Lower leg skin (tissue), 4 donors: ENCODE data around the gene ST3GAL5. TPM values are rescaled to one million over a fixed set of nuclear protein-coding genes. Genes with fewer than 3 reads are reported as not detected.

Source experiments
- DNase-seq, 2 donors: peaks; one replicate each; pipeline ENCODE4 v3.0.0-alpha.2; 2019; ENCODE audit warnings: low spot score in 2 of 2
- H3K4me3 ChIP-seq: fragments of 200-600 bp; sonication (generic); 2 replicates; pipeline ENCODE4 v1.5.1; 2017; ENCODE audit warnings: mild to moderate bottlenecking, low read depth; ENCODE audit not compliant: poor library complexity, severe bottlenecking
- POLR2A ChIP-seq, 2 donors: fragments of 450-650 bp; IDR thresholded peaks; one replicate each; pipeline ENCODE4 v1.6.1; 2016 to 2017; ENCODE audit warnings: antibody characterized with exemption in 2 of 2, mild to moderate bottlenecking in 1 of 2, moderate library complexity in 1 of 2
- WGBS, 2 donors: methylation state at CpG; one replicate each; pipeline ENCODE4 v1.1.5; 2018; 5-methylcytosine and 5-hydroxymethylcytosine counted together
- intact Hi-C: fragments of 100-400 bp; cut with DNase I; formaldehyde crosslinking; loops from one replicate; pipeline ENCODE4 v1.15.0; 2023; ENCODE audit warnings: low total_unique reads
- total RNA-seq, 4 donors: library from RNA; depleted of rRNA; stranded (reverse); fragments of >200 nt; gene quantifications; one replicate each; pipeline ENCODE4 v1.1.0, GENCODE V29; 2016
- TF ChIP-seq, protein P1 (sequence below), 3 donors: fragments of 450-650 bp; IDR thresholded peaks; one replicate each; pipeline ENCODE4 v1.5.1; 2016; ENCODE audit warnings: antibody characterized with exemption in 3 of 3, mild to moderate bottlenecking in 3 of 3, moderate library complexity in 2 of 3

Gene ST3GAL5
- total RNA-seq, 4 donors from 2014 or later: 6.9 to 8.6 (median 8.1) TPM

DNA sequence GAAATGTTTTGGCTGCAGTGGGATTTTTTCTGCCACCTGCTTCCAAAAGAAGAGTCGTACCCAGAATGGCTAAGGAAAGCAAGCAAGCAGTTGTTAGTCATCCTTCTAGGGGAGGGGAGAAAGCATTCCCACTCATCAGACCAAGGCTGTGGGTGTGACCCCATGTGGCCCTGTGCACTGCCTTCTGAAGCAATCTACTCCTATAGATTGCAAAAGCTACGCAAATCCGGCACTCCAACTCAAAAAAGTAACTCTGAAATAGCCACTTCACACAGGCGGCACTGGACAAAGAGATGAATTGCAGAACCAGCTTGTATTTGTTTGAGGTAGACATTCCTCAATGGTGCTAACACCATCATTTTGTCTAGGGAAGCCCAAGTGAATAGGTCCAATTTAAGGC lies 44.3 kb downstream of the ST3GAL5 start:
- DNase-seq: no peak
- 85 to 98% methylated on average over 4 of the region's 4 CpGs for WGBS, 2 donors
- TF ChIP-seq POLR2A (IDR thresholded peaks at IDR 0.05): no peak
- TF ChIP-seq, protein P1, sequence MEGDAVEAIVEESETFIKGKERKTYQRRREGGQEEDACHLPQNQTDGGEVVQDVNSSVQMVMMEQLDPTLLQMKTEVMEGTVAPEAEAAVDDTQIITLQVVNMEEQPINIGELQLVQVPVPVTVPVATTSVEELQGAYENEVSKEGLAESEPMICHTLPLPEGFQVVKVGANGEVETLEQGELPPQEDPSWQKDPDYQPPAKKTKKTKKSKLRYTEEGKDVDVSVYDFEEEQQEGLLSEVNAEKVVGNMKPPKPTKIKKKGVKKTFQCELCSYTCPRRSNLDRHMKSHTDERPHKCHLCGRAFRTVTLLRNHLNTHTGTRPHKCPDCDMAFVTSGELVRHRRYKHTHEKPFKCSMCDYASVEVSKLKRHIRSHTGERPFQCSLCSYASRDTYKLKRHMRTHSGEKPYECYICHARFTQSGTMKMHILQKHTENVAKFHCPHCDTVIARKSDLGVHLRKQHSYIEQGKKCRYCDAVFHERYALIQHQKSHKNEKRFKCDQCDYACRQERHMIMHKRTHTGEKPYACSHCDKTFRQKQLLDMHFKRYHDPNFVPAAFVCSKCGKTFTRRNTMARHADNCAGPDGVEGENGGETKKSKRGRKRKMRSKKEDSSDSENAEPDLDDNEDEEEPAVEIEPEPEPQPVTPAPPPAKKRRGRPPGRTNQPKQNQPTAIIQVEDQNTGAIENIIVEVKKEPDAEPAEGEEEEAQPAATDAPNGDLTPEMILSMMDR (IDR thresholded peaks at IDR 0.05): no peak
- intact Hi-C loops: no loop called here
- H3K4me3 ChIP-seq: no peak overlapping the region

DNA sequence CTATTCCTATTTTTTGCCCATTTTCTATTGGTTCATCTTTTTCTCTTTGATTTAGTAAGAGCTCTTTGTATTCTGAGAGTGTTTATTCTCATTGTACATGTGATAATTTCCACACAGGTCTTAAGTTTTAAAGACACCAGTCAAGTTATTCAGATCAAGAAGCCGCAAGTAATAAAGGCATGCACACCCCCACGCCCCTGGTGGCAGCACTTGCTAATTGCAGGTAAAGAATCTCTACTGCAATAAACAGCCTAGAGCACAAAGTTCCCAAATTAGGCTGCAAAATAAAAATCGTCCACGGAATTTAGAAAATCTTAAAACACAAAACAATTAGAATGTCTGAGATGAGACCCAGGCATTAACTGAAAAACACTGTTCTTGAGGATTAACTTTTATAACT lies 45.2 kb downstream of the ST3GAL5 start:
- no peak for TF ChIP-seq POLR2A (IDR thresholded peaks at IDR 0.05)
- TF ChIP-seq, protein P1 (IDR thresholded peaks at IDR 0.05): no peak
- intact Hi-C loops: no loop called here
- DNase-seq: no peak

DNA sequence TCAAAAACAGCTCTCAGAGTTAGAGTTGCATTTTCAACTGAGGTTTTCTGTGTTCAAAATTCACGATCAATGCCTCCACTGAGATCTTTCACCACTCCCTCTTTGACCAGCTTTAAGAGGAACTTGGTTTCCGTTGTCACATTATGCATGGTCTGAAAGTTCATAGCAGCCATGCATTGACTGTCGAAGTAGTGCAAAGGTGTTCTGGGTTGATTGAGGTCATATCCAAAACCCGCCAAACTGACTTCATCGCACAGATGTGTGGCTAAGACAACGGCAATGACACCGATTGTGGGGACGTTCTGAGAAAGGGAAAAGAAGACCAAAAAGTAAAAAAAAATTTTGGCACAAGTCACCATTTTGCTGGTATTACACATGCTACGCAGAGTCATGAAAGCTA lies 48.7 kb downstream of the ST3GAL5 start:
- no peak overlapping the region for H3K4me3 ChIP-seq
- intact Hi-C loops: no loop called here
- TF ChIP-seq POLR2A (IDR thresholded peaks at IDR 0.05): no peak
- TF ChIP-seq, protein P1 (IDR thresholded peaks at IDR 0.05): no peak
- no peak for DNase-seq
- WGBS, 2 donors: 90% methylated on average over 9 of the region's 9 CpGs

More for the DNA sequence above, 45.2 kb downstream of the ST3GAL5 start:
- no peak overlapping the region for H3K4me3 ChIP-seq
- WGBS, 2 donors: 64 to 69% methylated on average over 4 of the region's 4 CpGs

DNA sequence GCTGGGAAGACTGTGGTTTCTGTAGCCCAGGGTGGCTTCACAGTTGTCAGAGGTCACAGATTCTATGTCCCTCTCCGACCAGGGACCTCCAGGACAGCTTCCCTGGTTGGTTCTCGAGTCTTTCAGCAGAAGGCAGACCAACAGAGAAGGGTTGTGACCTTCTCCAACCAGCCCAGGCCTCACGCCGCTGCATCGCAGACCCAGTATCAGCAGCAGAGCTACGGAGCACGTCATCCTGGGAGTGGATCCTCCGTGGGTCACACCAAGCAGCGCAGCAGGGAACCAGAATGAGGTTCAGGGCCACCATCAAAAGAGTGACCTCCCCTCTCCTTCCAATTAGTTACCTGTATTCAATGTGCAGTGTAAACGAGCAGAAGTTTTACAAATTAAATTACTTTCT lies 49.3 kb downstream of the ST3GAL5 start:
- no peak overlapping the region for H3K4me3 ChIP-seq
- DNase-seq: no peak
- 90 to 93% methylated on average over 10 of the region's 10 CpGs for WGBS, 2 donors
- TF ChIP-seq, protein P1 (IDR thresholded peaks at IDR 0.05): no peak
- TF ChIP-seq POLR2A (IDR thresholded peaks at IDR 0.05): no peak
- intact Hi-C loops: no loop called here

DNA sequence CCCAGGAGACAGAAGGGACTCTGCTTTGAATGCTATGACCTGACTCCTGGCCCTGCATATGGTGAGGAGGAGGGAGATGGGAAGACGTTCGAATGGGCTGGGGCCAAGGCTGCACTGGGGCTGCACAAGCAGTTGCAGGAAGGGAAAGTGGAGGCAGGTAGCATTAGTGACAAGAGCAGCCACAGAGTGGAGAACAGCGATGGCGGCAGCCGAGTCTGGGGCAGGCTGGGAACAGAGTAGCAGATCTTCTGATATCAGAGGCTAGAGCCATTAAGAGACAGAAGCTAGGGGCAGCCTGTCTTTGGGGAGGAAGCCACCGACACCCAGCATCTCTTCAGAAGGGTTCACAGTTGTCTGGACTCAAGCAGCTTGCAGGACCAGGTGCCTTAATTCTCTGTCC lies 50.1 kb downstream of the ST3GAL5 start:
- DNase-seq: no peak
- intact Hi-C loops: no loop called here
- H3K4me3 ChIP-seq: no peak overlapping the region
- 91 to 92% methylated on average over 6 of the region's 6 CpGs for WGBS, 2 donors
- TF ChIP-seq, protein P1 (IDR thresholded peaks at IDR 0.05): no peak

DNA sequence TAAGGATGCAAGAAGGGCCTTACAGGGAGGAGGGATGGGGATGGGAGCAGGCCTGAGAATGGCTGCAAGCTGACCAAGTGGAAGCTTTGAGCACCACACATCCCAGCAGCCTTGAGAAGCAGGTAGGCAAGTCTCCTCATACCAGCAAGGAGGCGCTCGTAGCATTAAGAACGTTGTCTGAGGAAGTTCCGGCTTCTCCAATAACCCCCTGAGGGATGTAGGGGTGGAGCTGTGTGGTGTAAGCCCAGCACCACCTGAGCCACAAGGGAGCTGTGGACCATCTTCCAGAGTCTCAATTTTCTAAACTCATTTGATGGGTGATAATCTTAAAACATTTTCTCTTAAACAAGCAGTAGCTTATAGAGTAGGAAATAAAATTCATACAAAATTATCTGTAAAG lies 50.6 kb downstream of the ST3GAL5 start:
- TF ChIP-seq, protein P1 (IDR thresholded peaks at IDR 0.05): no peak
- TF ChIP-seq POLR2A (IDR thresholded peaks at IDR 0.05): no peak
- intact Hi-C loops: no loop called here
- DNase-seq: no peak
- no peak overlapping the region for H3K4me3 ChIP-seq
- 67 to 79% methylated on average over 4 of the region's 4 CpGs for WGBS, 2 donors
